ENCODE measurements around the gene OPCML. TPM values are rescaled to one million over a fixed set of nuclear protein-coding genes. Genes with fewer than 3 reads are reported as not detected.

OPCML gene
- total and polyA plus RNA-seq, 2 experiments from 2014 or later = 1.2 to 4.4 TPM

- H3K27ac ChIP-seq (ENCODE audit: low read depth) = no peak overlapping the region
- ATAC-seq (no peak), DNase-seq (ENCODE audit: low spot score) (no peak)
- no peak overlapping the region for H3K4me3 ChIP-seq
- no peak overlapping the region for H2AFZ ChIP-seq
- H3K79me2 ChIP-seq (replicated peaks; ENCODE audit: insufficient read depth) = no peaks in the 10 kb centered on the region
- H4K20me1 ChIP-seq (replicated peaks; ENCODE audit: insufficient read depth) = no peaks in the 10 kb centered on the region
- Mint-ChIP-seq H3K27ac (no peak overlapping the region; the same call in 1 of the 2 replicates), H3K9me3 (no peaks in the 10 kb centered on the region; the same call in 2 of the 3 replicates), H3K27me3 (ENCODE audit: insufficient read depth, low read depth, poor library complexity) (peaks cover 9% of the 10 kb centered on the region), H3K36me3 (ENCODE audit: low read depth) (no peaks in the 10 kb centered on the region), H3K4me3 (no peak overlapping the region), H3K4me1 (peaks cover 42% of the 10 kb centered on the region)
- TF ChIP-seq, protein P1, sequence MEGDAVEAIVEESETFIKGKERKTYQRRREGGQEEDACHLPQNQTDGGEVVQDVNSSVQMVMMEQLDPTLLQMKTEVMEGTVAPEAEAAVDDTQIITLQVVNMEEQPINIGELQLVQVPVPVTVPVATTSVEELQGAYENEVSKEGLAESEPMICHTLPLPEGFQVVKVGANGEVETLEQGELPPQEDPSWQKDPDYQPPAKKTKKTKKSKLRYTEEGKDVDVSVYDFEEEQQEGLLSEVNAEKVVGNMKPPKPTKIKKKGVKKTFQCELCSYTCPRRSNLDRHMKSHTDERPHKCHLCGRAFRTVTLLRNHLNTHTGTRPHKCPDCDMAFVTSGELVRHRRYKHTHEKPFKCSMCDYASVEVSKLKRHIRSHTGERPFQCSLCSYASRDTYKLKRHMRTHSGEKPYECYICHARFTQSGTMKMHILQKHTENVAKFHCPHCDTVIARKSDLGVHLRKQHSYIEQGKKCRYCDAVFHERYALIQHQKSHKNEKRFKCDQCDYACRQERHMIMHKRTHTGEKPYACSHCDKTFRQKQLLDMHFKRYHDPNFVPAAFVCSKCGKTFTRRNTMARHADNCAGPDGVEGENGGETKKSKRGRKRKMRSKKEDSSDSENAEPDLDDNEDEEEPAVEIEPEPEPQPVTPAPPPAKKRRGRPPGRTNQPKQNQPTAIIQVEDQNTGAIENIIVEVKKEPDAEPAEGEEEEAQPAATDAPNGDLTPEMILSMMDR (conservative IDR thresholded peaks at IDR 0.05; ENCODE audit: low read depth in 2 of 2) = no peak
- no peak for TF ChIP-seq JUNB (IDR thresholded peaks at IDR 0.05; ENCODE audit: unreplicated experiment)
- TF ChIP-seq CREB1 (CRISPR knock-in tag; IDR thresholded peaks at IDR 0.05; ENCODE audit: low read depth) = no peak
- TF ChIP-seq ZNF331 (CRISPR knock-in tag; IDR thresholded peaks at IDR 0.05; ENCODE audit: low read depth) = no peak
- TF ChIP-seq EZH2phosphoT487 (IDR thresholded peaks at IDR 0.05; ENCODE audit: unreplicated experiment) = no peak
- no peak for TF ChIP-seq STAT1 (IDR thresholded peaks at IDR 0.05; ENCODE audit: unreplicated experiment)
- TF ChIP-seq ETS1 (IDR thresholded peaks at IDR 0.05) = no peak
- TF ChIP-seq, protein P2, sequence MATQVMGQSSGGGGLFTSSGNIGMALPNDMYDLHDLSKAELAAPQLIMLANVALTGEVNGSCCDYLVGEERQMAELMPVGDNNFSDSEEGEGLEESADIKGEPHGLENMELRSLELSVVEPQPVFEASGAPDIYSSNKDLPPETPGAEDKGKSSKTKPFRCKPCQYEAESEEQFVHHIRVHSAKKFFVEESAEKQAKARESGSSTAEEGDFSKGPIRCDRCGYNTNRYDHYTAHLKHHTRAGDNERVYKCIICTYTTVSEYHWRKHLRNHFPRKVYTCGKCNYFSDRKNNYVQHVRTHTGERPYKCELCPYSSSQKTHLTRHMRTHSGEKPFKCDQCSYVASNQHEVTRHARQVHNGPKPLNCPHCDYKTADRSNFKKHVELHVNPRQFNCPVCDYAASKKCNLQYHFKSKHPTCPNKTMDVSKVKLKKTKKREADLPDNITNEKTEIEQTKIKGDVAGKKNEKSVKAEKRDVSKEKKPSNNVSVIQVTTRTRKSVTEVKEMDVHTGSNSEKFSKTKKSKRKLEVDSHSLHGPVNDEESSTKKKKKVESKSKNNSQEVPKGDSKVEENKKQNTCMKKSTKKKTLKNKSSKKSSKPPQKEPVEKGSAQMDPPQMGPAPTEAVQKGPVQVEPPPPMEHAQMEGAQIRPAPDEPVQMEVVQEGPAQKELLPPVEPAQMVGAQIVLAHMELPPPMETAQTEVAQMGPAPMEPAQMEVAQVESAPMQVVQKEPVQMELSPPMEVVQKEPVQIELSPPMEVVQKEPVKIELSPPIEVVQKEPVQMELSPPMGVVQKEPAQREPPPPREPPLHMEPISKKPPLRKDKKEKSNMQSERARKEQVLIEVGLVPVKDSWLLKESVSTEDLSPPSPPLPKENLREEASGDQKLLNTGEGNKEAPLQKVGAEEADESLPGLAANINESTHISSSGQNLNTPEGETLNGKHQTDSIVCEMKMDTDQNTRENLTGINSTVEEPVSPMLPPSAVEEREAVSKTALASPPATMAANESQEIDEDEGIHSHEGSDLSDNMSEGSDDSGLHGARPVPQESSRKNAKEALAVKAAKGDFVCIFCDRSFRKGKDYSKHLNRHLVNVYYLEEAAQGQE (IDR thresholded peaks at IDR 0.05; ENCODE audit: unreplicated experiment) = no peak
- TF ChIP-seq POLR2AphosphoS5 (IDR thresholded peaks at IDR 0.05; ENCODE audit: low read depth) = no peak
- no peak for TF ChIP-seq ZNF114 (CRISPR knock-in tag; IDR thresholded peaks at IDR 0.05)
- TF ChIP-seq NANOG (IDR thresholded peaks at IDR 0.05; ENCODE audit: borderline replicate concordance) = no peak
- TF ChIP-seq, protein P3, sequence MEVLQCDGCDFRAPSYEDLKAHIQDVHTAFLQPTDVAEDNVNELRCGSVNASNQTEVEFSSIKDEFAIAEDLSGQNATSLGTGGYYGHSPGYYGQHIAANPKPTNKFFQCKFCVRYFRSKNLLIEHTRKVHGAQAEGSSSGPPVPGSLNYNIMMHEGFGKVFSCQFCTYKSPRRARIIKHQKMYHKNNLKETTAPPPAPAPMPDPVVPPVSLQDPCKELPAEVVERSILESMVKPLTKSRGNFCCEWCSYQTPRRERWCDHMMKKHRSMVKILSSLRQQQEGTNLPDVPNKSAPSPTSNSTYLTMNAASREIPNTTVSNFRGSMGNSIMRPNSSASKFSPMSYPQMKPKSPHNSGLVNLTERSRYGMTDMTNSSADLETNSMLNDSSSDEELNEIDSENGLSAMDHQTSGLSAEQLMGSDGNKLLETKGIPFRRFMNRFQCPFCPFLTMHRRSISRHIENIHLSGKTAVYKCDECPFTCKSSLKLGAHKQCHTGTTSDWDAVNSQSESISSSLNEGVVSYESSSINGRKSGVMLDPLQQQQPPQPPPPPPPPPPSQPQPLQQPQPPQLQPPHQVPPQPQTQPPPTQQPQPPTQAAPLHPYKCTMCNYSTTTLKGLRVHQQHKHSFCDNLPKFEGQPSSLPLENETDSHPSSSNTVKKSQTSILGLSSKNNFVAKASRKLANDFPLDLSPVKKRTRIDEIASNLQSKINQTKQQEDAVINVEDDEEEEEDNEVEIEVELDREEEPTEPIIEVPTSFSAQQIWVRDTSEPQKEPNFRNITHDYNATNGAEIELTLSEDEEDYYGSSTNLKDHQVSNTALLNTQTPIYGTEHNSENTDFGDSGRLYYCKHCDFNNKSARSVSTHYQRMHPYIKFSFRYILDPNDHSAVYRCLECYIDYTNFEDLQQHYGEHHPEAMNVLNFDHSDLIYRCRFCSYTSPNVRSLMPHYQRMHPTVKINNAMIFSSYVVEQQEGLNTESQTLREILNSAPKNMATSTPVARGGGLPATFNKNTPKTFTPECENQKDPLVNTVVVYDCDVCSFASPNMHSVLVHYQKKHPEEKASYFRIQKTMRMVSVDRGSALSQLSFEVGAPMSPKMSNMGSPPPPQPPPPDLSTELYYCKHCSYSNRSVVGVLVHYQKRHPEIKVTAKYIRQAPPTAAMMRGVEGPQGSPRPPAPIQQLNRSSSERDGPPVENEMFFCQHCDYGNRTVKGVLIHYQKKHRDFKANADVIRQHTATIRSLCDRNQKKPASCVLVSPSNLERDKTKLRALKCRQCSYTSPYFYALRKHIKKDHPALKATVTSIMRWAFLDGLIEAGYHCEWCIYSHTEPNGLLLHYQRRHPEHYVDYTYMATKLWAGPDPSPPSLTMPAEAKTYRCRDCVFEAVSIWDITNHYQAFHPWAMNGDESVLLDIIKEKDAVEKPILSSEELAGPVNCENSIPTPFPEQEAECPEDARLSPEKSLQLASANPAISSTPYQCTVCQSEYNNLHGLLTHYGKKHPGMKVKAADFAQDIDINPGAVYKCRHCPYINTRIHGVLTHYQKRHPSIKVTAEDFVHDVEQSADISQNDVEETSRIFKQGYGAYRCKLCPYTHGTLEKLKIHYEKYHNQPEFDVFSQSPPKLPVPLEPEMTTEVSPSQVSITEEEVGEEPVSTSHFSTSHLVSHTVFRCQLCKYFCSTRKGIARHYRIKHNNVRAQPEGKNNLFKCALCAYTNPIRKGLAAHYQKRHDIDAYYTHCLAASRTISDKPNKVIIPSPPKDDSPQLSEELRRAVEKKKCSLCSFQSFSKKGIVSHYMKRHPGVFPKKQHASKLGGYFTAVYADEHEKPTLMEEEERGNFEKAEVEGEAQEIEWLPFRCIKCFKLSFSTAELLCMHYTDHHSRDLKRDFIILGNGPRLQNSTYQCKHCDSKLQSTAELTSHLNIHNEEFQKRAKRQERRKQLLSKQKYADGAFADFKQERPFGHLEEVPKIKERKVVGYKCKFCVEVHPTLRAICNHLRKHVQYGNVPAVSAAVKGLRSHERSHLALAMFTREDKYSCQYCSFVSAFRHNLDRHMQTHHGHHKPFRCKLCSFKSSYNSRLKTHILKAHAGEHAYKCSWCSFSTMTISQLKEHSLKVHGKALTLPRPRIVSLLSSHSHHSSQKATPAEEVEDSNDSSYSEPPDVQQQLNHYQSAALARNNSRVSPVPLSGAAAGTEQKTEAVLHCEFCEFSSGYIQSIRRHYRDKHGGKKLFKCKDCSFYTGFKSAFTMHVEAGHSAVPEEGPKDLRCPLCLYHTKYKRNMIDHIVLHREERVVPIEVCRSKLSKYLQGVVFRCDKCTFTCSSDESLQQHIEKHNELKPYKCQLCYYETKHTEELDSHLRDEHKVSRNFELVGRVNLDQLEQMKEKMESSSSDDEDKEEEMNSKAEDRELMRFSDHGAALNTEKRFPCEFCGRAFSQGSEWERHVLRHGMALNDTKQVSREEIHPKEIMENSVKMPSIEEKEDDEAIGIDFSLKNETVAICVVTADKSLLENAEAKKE (CRISPR knock-in tag; IDR thresholded peaks at IDR 0.05) = no peak
- no peaks in the 10 kb centered on the region for H3K36me3 ChIP-seq (ENCODE audit: insufficient read depth)
- no peaks in the 10 kb centered on the region for H3K27me3 ChIP-seq (ENCODE audit: insufficient read depth)
- no peaks in the 10 kb centered on the region for H3F3A ChIP-seq (replicated peaks; ENCODE audit: low read depth)
- H3K4me1 ChIP-seq (ENCODE audit: insufficient read depth) = peaks cover 28% of the 10 kb centered on the region
- H3K4me2 ChIP-seq = no peak overlapping the region
- H3K9me2 ChIP-seq (ENCODE audit: insufficient read depth) = no peaks in the 10 kb centered on the region
Observed at GRCh38 chr11:132453406-132453805, 1078.9 kb downstream of the OPCML start.

Data from GM23338 (cell line).